GM12874 (cell line): Measurements from ENCODE around the gene LDLR.

Source experiments
- CTCF ChIP-seq: IDR thresholded peaks from 2 replicates; pipeline ENCODE4 v1.5.1; 2011; ENCODE audit warnings: low read depth, mild to moderate bottlenecking, control low read depth, low read length, moderate library complexity; ENCODE audit not compliant: insufficient read depth

The LDLR gene

GRCh38 chr19:11176466-11177193, 87.4 kb downstream of the LDLR start:
- TF ChIP-seq CTCF, result no peak

- no peak for TF ChIP-seq CTCF
Observed at GRCh38 chr19:11177592-11177991, 88.3 kb downstream of the LDLR start.

- no peak for TF ChIP-seq CTCF
Observed at GRCh38 chr19:11179716-11180297, 90.5 kb downstream of the LDLR start.

GRCh38 chr19:11180346-11180745, 91.1 kb downstream of the LDLR start:
- no peak for TF ChIP-seq CTCF

- no peak for TF ChIP-seq CTCF
Observed at GRCh38 chr19:11181488-11181887, 92.2 kb downstream of the LDLR start.
